ENCODE results near the gene SECTM1.
A peak's percentile ranks its signal among the peaks of the same experiment; 100 is the strongest.
"Not testable (repeated sequence)": the region's sequence is repeated elsewhere in the genome, so short reads cannot be mapped to it uniquely, and the experiment has no call there.

The SECTM1 gene

DNA sequence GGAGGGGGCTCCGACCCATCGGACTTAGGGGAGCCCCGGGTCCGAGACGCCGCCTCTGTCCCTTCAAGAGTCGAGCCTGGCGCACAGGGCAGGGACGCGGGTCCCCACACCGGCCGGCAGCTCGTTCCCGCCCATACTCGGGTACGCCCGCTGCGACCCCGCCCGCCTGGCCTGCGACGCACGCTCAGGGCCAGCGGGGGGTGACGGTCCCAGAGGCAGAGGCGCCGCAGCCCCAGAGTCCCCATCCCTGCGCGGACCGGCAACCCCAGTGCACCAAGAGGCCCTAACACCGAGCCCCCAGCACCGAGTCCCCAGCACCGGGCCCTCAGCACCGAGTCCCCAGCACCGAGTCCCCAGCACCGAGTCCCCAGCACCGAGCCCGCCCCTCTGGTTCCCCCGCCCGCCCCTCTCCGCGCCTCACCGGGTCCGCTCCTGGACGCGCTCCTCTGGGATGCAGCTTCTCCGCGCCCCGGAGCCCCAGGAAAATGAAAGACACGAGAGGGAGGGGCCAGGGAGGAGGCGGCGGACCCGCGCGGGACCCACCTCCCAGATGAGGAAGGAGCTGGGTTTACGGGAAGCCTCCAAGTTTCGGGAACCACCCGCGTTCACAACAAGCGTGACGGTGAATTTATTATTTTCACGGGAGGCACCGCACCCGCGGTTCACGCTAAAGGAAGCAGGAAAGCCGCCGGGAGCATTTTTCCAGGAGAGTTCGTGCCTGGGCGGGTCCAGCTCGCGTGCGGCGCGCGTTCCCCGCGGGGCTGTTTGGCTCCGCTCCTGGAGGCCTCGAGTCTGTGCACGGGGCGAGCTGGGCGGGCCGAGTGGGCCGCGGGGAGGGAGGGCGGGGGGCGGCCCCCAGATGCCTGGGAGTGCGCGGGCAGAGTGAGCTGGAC, at the start of gene SECTM1:
Gene SECTM1, minus strand, starts transcription at position 488 of the 893 bp plus-strand sequence. CDS start 6,526 bp downstream, outside the sequence.
- H3K36me3 Mint-ChIP-seq = no peaks in the 10 kb centered on the region
- H3K27me3 Mint-ChIP-seq = no peaks in the 10 kb centered on the region
- H3K9me3 Mint-ChIP-seq (ENCODE audit: low read depth) = no peaks in the 10 kb centered on the region
- peak within 1 kb of the TSS; percentile 54 for H3K27ac Mint-ChIP-seq
- peak within 1 kb of the TSS; percentile 91 for H3K4me3 Mint-ChIP-seq
- peaks cover 20% of the 10 kb centered on the region for H3K4me1 Mint-ChIP-seq (ENCODE audit: low read depth)

DNA sequence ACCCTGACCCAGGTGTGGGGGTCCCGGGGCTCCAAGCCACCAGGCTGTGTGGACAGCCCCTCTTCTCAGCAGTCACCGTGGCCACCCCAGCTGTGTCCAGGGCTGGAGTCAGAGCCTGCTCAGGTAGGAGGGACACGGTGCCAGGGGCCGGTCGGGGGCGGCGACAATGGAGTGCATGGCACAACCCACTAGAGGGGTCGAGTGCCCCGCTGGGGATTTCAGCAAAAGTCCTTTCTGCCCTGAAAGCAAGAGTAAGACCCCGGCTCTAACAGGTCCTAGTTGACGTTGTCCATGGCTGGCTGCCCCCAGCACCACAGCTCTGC, 49.3 kb upstream of the SECTM1 start:
- no peak overlapping the region for H3K4me3 Mint-ChIP-seq
- H3K27ac Mint-ChIP-seq = no peak overlapping the region
- H3K36me3 Mint-ChIP-seq = no peaks in the 10 kb centered on the region
- peaks cover 14% of the 10 kb centered on the region for H3K27me3 Mint-ChIP-seq
- H3K4me1 Mint-ChIP-seq (ENCODE audit: low read depth) = peaks cover 9% of the 10 kb centered on the region
- H3K9me3 Mint-ChIP-seq (ENCODE audit: low read depth) = no peaks in the 10 kb centered on the region

DNA sequence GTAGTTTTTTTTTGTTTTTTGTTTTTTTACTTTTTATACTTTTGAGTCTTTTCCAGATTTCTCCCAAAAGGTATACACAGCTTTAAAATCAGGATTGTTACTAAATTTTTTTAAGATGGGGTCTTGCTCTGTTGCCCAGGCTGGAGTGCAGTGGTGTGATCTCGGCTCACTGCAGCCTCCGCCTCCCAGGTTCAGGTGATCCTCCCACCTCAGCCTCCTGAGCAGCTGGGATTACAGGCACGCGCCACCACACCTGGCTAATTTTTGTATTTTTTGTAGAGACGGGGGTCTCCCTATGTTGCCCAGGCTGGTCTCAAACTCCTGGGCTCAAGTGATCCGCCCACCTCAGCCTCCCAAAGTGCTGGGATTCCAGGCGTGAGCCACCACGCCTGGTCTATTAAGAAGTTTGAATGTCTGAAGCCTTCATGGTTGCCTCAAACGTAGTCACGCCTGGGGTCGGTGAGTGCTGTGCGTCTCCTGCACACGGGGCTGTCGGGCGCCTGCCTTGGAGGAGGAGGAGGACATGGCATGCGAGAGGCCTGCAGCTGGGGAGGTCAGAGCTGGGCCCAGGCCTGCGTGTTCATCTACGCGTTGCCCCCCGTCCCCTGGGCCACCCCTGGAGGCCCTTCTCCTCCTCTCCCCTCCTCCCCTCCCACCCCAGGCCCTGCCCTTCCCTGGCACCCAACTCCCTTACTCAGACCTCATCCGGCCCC, 48.8 kb upstream of the SECTM1 start:
- not testable (repeated sequence) for H3K36me3 Mint-ChIP-seq; H3K9me3 Mint-ChIP-seq (ENCODE audit: low read depth); H3K4me3 Mint-ChIP-seq; H3K4me1 Mint-ChIP-seq (ENCODE audit: low read depth); H3K27ac Mint-ChIP-seq
- peaks cover 14% of the 10 kb centered on the region for H3K27me3 Mint-ChIP-seq

DNA sequence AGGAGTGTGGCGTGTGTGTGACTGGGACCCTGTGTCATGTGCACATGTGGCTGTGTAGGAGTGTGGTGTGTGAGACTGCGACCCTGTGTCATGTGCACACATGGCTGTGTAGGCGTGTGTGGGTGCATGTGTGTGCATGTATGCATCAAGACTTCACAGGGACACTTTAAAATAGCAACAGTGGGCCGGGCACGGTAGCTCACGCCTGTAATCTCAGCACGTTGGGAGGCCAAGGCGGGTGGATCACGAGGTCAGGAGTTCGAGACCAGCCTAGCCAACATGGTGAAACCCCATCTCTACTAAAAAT, 48.1 kb upstream of the SECTM1 start:
- peaks cover 14% of the 10 kb centered on the region for H3K27me3 Mint-ChIP-seq
- not testable (repeated sequence) for H3K27ac Mint-ChIP-seq; H3K4me1 Mint-ChIP-seq (ENCODE audit: low read depth); H3K4me3 Mint-ChIP-seq; H3K9me3 Mint-ChIP-seq (ENCODE audit: low read depth); H3K36me3 Mint-ChIP-seq

- peaks cover 6% of the 10 kb centered on the region for H3K4me1 Mint-ChIP-seq (ENCODE audit: low read depth)
- H3K27me3 Mint-ChIP-seq = peaks cover 14% of the 10 kb centered on the region
- no peaks in the 10 kb centered on the region for H3K9me3 Mint-ChIP-seq (ENCODE audit: low read depth)
- no peak overlapping the region for H3K4me3 Mint-ChIP-seq
- no peak overlapping the region for H3K27ac Mint-ChIP-seq
- H3K36me3 Mint-ChIP-seq = no peaks in the 10 kb centered on the region
Observed at GRCh38 chr17:82380860-82381702, 47.5 kb upstream of the SECTM1 start.

GRCh38 chr17:82378741-82379021, 45.1 kb upstream of the SECTM1 start:
- peaks cover 14% of the 10 kb centered on the region for H3K27me3 Mint-ChIP-seq
- no peaks in the 10 kb centered on the region for H3K36me3 Mint-ChIP-seq
- H3K27ac Mint-ChIP-seq = no peak overlapping the region
- peaks cover 6% of the 10 kb centered on the region for H3K4me1 Mint-ChIP-seq (ENCODE audit: low read depth)
- no peaks in the 10 kb centered on the region for H3K9me3 Mint-ChIP-seq (ENCODE audit: low read depth)
- H3K4me3 Mint-ChIP-seq = no peak overlapping the region

DNA sequence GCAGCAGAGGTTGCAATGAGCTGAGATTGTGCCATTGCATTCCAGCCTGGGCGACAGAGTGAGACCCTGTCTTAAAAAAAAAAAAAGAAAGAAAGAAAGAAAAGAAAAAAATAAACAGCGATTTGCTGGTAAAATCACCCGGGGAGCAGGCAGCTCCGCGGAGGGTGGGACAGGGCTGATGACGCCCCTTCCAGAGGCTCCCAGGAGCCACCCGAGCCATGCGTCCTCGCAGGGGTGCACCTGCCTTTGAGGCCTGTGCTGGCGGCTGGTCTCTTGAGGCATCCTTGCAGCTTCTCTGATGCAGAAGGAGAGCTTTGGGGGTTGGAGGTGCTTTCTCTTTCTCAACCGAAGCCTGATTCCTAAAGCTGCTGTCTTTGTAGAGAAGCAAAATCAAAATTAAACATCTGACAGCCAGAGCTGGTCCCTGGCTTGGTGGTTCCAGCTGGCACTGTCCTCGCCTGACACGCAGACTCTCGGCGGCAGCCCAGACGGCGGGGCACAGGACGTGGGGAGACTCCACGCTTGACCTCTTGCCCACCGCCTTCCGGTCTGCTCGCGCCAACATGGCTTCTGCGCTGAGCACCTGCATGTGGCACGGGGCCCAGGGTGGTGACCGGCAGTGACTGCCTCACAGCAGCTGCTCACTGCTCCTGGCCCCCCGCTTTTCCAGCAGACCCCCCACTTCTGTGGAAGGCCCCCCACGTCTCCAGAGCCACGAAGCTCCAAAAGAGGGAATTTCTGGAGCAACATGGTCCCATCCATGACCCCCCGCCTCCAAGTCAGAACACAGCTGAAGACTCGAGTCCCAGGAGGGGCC, 44.6 kb upstream of the SECTM1 start:
- Mint-ChIP-seq H3K9me3 (ENCODE audit: low read depth) (no peaks in the 10 kb centered on the region), H3K4me3 (no peak overlapping the region)

DNA sequence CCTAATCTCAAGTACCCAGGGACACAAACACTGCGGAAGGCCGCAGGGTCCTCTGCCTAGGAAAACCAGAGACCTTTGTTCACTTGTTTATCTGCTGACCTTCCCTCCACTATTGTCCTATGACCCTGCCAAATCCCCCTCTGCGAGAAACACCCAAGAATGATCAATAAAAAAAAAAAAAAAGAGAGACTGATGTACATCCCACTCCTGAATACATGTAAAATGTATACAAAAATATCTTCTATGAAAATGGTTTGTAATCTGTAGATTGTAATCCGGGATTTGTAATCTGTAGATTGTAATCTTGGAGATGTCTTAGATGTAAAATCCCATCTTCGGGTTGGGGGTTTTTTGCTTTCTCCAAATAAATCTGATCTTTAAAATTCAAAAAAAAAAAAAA, 43.7 kb upstream of the SECTM1 start:
- H3K4me1 Mint-ChIP-seq (ENCODE audit: low read depth) = peaks cover 13% of the 10 kb centered on the region
- H3K4me3 Mint-ChIP-seq; H3K27ac Mint-ChIP-seq; H3K9me3 Mint-ChIP-seq (ENCODE audit: low read depth); H3K36me3 Mint-ChIP-seq: not testable (repeated sequence)
- peaks cover 23% of the 10 kb centered on the region for H3K27me3 Mint-ChIP-seq

More for the DNA sequence above, 44.6 kb upstream of the SECTM1 start:
- Mint-ChIP-seq H3K36me3 (no peaks in the 10 kb centered on the region), H3K27ac (no peak overlapping the region), H3K4me1 (ENCODE audit: low read depth) (peaks cover 7% of the 10 kb centered on the region), H3K27me3 (peaks cover 18% of the 10 kb centered on the region)

- H3K36me3 Mint-ChIP-seq = no peaks in the 10 kb centered on the region
- H3K27ac Mint-ChIP-seq = no peak overlapping the region
- peaks cover 17% of the 10 kb centered on the region for H3K27me3 Mint-ChIP-seq
- no peaks in the 10 kb centered on the region for H3K9me3 Mint-ChIP-seq (ENCODE audit: low read depth)
- no peak overlapping the region for H3K4me3 Mint-ChIP-seq
- H3K4me1 Mint-ChIP-seq (ENCODE audit: low read depth) = peaks cover 11% of the 10 kb centered on the region
Observed at GRCh38 chr17:82376042-82376730, 42.6 kb upstream of the SECTM1 start.

DNA sequence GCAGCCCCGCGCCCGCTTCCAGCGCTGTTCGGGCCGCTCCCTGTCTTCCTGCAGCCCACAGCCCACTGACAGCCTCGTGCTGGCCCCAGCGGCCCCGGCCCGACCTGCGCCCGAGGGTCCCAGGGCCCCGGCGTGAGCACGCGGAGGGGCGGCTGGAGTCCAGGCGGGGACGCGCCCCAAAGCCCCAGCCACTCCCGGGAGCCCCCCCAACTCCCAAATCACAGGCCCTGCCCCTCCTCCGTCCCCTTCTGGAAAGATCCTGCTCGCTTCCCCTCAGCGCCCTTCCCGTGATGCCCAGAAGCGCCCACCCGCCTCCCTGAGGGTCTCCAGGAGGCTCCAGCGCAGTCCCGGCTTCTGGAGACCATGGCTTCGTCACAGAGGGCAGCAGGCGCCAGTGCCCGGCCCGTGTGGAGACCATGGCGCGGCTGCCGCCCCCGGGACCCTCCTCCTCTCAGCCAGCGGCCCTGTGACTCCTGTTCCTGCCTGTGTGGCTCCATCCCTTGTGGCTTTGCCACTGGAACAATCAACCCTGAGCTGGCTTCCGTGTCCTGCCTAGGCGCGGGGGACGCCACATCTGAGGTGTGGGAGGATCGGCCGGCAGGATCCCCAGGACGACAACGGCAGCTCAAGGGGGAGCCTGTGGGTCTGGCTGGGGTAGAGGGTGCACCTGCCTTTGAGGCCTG, 41.9 kb upstream of the SECTM1 start:
- H3K4me1 Mint-ChIP-seq (ENCODE audit: low read depth) = peaks cover 15% of the 10 kb centered on the region
- H3K27ac Mint-ChIP-seq = no peak overlapping the region
- H3K27me3 Mint-ChIP-seq = peaks cover 16% of the 10 kb centered on the region
- no peak overlapping the region for H3K4me3 Mint-ChIP-seq
- H3K36me3 Mint-ChIP-seq = no peaks in the 10 kb centered on the region
- no peaks in the 10 kb centered on the region for H3K9me3 Mint-ChIP-seq (ENCODE audit: low read depth)

- no peaks in the 10 kb centered on the region for H3K9me3 Mint-ChIP-seq (ENCODE audit: low read depth)
- H3K27me3 Mint-ChIP-seq = peaks cover 12% of the 10 kb centered on the region
- H3K27ac Mint-ChIP-seq = no peak overlapping the region
- H3K4me1 Mint-ChIP-seq (ENCODE audit: low read depth) = peaks cover 13% of the 10 kb centered on the region
- no peak overlapping the region for H3K4me3 Mint-ChIP-seq
- no peaks in the 10 kb centered on the region for H3K36me3 Mint-ChIP-seq
Observed at GRCh38 chr17:82374626-82375331, 41.2 kb upstream of the SECTM1 start.

GRCh38 chr17:82373731-82374625, 40.4 kb upstream of the SECTM1 start:
- Mint-ChIP-seq H3K9me3 (ENCODE audit: low read depth) (no peaks in the 10 kb centered on the region), H3K36me3 (no peaks in the 10 kb centered on the region), H3K27ac (no peak overlapping the region), H3K27me3 (peaks cover 14% of the 10 kb centered on the region), H3K4me1 (ENCODE audit: low read depth) (peaks cover 15% of the 10 kb centered on the region), H3K4me3 (no peak overlapping the region)
